K562 (cell line): ENCODE results near the gene KIF17. TPM values are rescaled to one million over a fixed set of nuclear protein-coding genes. Genes with fewer than 3 reads are reported as not detected.

Source experiments
- ATAC-seq: fragments of 200-7000 bp; cut with Tn5 transposase; 3 replicates; pipeline ENCODE4 v1.9.1; 2020; ENCODE audit warnings: moderate library complexity
- BruUV-seq: library from RNA; stranded (reverse); fragments of 400-500 nt; replicated peaks from 2 replicates; lab custom pipeline; 2021; lab: Mats Ljungman, UMichigan
- CTCF ChIA-PET: fragments of 300-600 bp; formaldehyde crosslinking; extraction: SDS; loops from one replicate; lab custom pipeline; 2021; ENCODE audit warnings: low intra/inter-chr PET ratio; lab: Yijun Ruan, JAX
- POLR2A ChIA-PET: fragments of 300-600, 350-650 bp; sonication (Branson Sonifier 250); formaldehyde crosslinking; extraction: SDS; loops from one replicate; lab custom pipeline; 2021; ENCODE audit warnings: antibody characterized with exemption, inconsistent platforms; lab: Yijun Ruan, JAX
- DNase-seq, 4 experiments: peaks; one replicate each; pipeline versions ENCODE4 v3.0.0 to v3.0.0-alpha.2; 2011 to 2018; ENCODE audit warnings: low spot score in 3 of 4, mixed read lengths in 3 of 4; ENCODE audit errors: extremely low read depth in 1 of 4
- FAIRE-seq: peaks from 2 replicates; lab custom pipeline; 2011; peaks lifted over from hg19 to GRCh38; lab: Jason Lieb, UNC
- H2AFZ ChIP-seq: 2 replicates; pipeline ENCODE4 v1.6.0; 2011; ENCODE audit warnings: low read depth, low read length, control low read depth, inconsistent platforms
- H3K27ac ChIP-seq: fragments of 200-600 bp; 3 replicates; pipeline ENCODE4 v1.8.0; 2011; ENCODE audit warnings: low read depth, mild to moderate bottlenecking, control low read depth, inconsistent platforms, low read length, moderate library complexity, mixed read lengths; ENCODE audit errors: extremely low read depth
- H3K27me3 ChIP-seq, 2 experiments: fragments of 300-600 bp in 1 of 2; 2 replicates in 1 of 2; 3 replicates in 1 of 2; pipeline versions ENCODE4 v1.6.0 to v1.8.0; 2011; ENCODE audit warnings: inconsistent platforms in 2 of 2, low read length in 2 of 2, mild to moderate bottlenecking in 1 of 2, mixed read lengths in 1 of 2, moderate library complexity in 1 of 2; ENCODE audit not compliant: control insufficient read depth in 2 of 2, insufficient read depth in 2 of 2
- H3K36me3 ChIP-seq: fragments of 300-600 bp; 3 replicates; pipeline ENCODE4 v1.8.0; 2011; ENCODE audit warnings: mild to moderate bottlenecking, low read length, inconsistent platforms; ENCODE audit not compliant: control insufficient read depth, insufficient read depth
- H3K4me1 ChIP-seq, 2 experiments: fragments of 200-600 bp in 1 of 2; replicated peaks in 1 of 2; 2 replicates in 1 of 2; 3 replicates in 1 of 2; pipeline versions ENCODE4 v1.5.1 to v1.8.0; 2011; ENCODE audit warnings: inconsistent platforms in 2 of 2, low read length in 2 of 2, mild to moderate bottlenecking in 1 of 2, mixed read lengths in 1 of 2, moderate library complexity in 1 of 2; ENCODE audit not compliant: control insufficient read depth in 2 of 2, insufficient read depth in 2 of 2
- H3K4me2 ChIP-seq: 2 replicates; pipeline ENCODE4 v1.6.1; 2011; ENCODE audit warnings: low read length, control low read depth, inconsistent platforms, mixed read lengths; ENCODE audit not compliant: insufficient read depth
- H3K4me3 ChIP-seq: fragments of 200-600 bp; sonication (generic), shearing (Covaris generic); 2 replicates; pipeline ENCODE4 v1.5.1; 2016; ENCODE audit warnings: control low read depth, inconsistent platforms
- H3K79me2 ChIP-seq: fragments of 200-600 bp; 3 replicates; pipeline ENCODE4 v1.8.0; 2011; ENCODE audit warnings: low read length, inconsistent platforms; ENCODE audit not compliant: control insufficient read depth, insufficient read depth
- H3K9ac ChIP-seq, 2 experiments: 2 replicates each; pipeline versions ENCODE4 v1.6.0 to v1.6.1; 2011; ENCODE audit warnings: low read depth in 2 of 2, low read length in 2 of 2, control low read depth in 1 of 2, inconsistent platforms in 1 of 2, mild to moderate bottlenecking in 1 of 2, mixed read lengths in 1 of 2; ENCODE audit not compliant: insufficient read depth in 1 of 2
- H3K9me1 ChIP-seq: one replicate; pipeline ENCODE4 v1.6.0; 2011; ENCODE audit warnings: inconsistent platforms, mild to moderate bottlenecking, low read length, moderate library complexity; ENCODE audit not compliant: control insufficient read depth, insufficient read depth
- H3K9me3 ChIP-seq: replicated peaks from 2 replicates; pipeline ENCODE4 v1.5.1; 2011; ENCODE audit warnings: low read depth, low read length, inconsistent platforms; ENCODE audit not compliant: control insufficient read depth, insufficient read depth
- H4K20me1 ChIP-seq: replicated peaks from 2 replicates; pipeline ENCODE4 v1.6.1; 2011; ENCODE audit warnings: low read length, inconsistent platforms, mixed read lengths; ENCODE audit not compliant: control insufficient read depth, insufficient read depth
- BCL6 ChIP-seq: fragments of 250-450 bp; sonication (Bioruptor Pico); IDR thresholded peaks from 2 replicates; pipeline ENCODE4 v1.4.0; 2020
- BCOR ChIP-seq: fragments of 450-650 bp; IDR thresholded peaks from 2 replicates; pipeline ENCODE4 v1.6.1; 2016
- C11orf30 ChIP-seq: fragments of 450-650 bp; IDR thresholded peaks from 2 replicates; pipeline ENCODE4 v1.6.1; 2016; ENCODE audit warnings: low read depth, mild to moderate bottlenecking
- FOXK2 ChIP-seq, 2 experiments: fragments of 450-650 bp; IDR thresholded peaks in 1 of 2; conservative IDR thresholded peaks in 1 of 2; 2 replicates each; pipeline ENCODE4 v1.6.1; 2016; ENCODE audit warnings: low read depth in 2 of 2, mild to moderate bottlenecking in 1 of 2
- KAT7 ChIP-seq: sonication (generic); formaldehyde crosslinking; IDR thresholded peaks from 2 replicates; pipeline ENCODE4 v1.8.0; 2022; ENCODE audit warnings: missing genetic modification reagents, mild to moderate bottlenecking, borderline replicate concordance
- MAFF ChIP-seq: IDR thresholded peaks from 2 replicates; pipeline ENCODE4 v1.6.1; 2012; ENCODE audit warnings: low read length, improper control_type of control experiment
- SMARCE1 ChIP-seq: fragments of 450-650 bp; IDR thresholded peaks from 2 replicates; pipeline ENCODE4 v1.7.1; 2016; ENCODE audit warnings: mild to moderate bottlenecking
- SREBF2 ChIP-seq: sonication (generic); formaldehyde crosslinking; IDR thresholded peaks from 2 replicates; pipeline ENCODE4 v1.4.0; 2020; ENCODE audit warnings: mild to moderate bottlenecking, missing genetic modification reagents
- SRSF3 ChIP-seq: fragments of 200-400 bp; formaldehyde crosslinking; IDR thresholded peaks from 2 replicates; pipeline ENCODE4 v1.6.1; 2016; ENCODE audit warnings: mild to moderate bottlenecking, low read length, moderate library complexity; ENCODE audit not compliant: insufficient read depth
- TBP ChIP-seq: optimal IDR thresholded peaks from 2 replicates; pipeline ENCODE3; 2011; ENCODE audit warnings: low read depth, low read length, improper control_type of control experiment
- ZBTB1 ChIP-seq: sonication (generic); formaldehyde crosslinking; IDR thresholded peaks from 2 replicates; pipeline ENCODE4 v1.8.1; 2023; ENCODE audit warnings: missing genetic modification reagents, low read depth, mild to moderate bottlenecking, borderline replicate concordance
- ZBTB7A ChIP-seq: IDR thresholded peaks from 2 replicates; pipeline ENCODE4 v1.6.1; 2011; ENCODE audit warnings: low read depth, mild to moderate bottlenecking, low read length, moderate library complexity, borderline replicate concordance; ENCODE audit not compliant: control insufficient read depth
- ZNF79 ChIP-seq: fragments of 250-450 bp; sonication (Bioruptor Pico); IDR thresholded peaks from 2 replicates; pipeline ENCODE4 v1.4.0; 2020; ENCODE audit warnings: low read depth, mild to moderate bottlenecking, moderate library complexity
- WGBS: fragments of 100-300 bp; shearing (Covaris generic); methylation state at CpG from one replicate; pipeline ENCODE4 v1.1.6; 2016; ENCODE audit warnings: low coverage, mixed read lengths; ENCODE audit not compliant: insufficient coverage; ENCODE audit errors: missing lambda C conversion rate; 5-methylcytosine and 5-hydroxymethylcytosine counted together
- in situ Hi-C: fragments of 300-500 bp; cut with MboI; formaldehyde crosslinking; loops from 4 replicates; pipeline ENCODE4 v1.15.0; 2018; ENCODE audit warnings: inconsistent platforms, mixed read lengths
- intact Hi-C: fragments of 100-400 bp; cut with micrococcal nuclease; formaldehyde crosslinking; loops from 2 replicates; pipeline ENCODE4 v1.14.2; 2022
- polyA plus RNA-seq, 8 experiments: library from polyadenylated mRNA; depleted of rRNA in 4 of 8; stranded (reverse) in 5 of 8; unstranded in 3 of 8; fragments of >200 nt; fragmentation: Nextera tagmentation in 2 of 8; fragmentation: Illumina TruSeq in 1 of 8; extraction: Ambion mirVana in 2 of 8; extraction: Trizol in 1 of 8; gene quantifications; 2 replicates each; pipeline versions ENCODE4 v1.2.1 to v1.2.3, GENCODE V29; 2011 to 2014; ENCODE audit warnings: inconsistent platforms in 1 of 8, missing spikeins in 1 of 8
- total RNA-seq, 7 experiments: library from RNA; depleted of rRNA in 6 of 7; stranded (reverse); fragments of >200 nt in 6 of 7; fragmentation: Illumina TruSeq in 2 of 7; extraction: Trizol in 2 of 7; gene quantifications; 2 replicates each; pipeline versions ENCODE4 v1.2.1 to v1.2.3, GENCODE V29; 2011 to 2021; ENCODE audit warnings: low replicate concordance in 1 of 7
- TF ChIP-seq, protein P1 (sequence below): fragments of 450-650 bp; conservative IDR thresholded peaks from 2 replicates; pipeline ENCODE4 v1.6.1; 2016; ENCODE audit warnings: missing genetic modification characterization, low read depth, mild to moderate bottlenecking, control low read depth, missing compliant biosample characterization
- TF ChIP-seq, protein P2 (sequence below): fragments of 250-450 bp; sonication (Bioruptor Pico); IDR thresholded peaks from 2 replicates; pipeline ENCODE4 v1.4.0; 2020; ENCODE audit warnings: borderline replicate concordance
- TF ChIP-seq, protein P3 (sequence below): IDR thresholded peaks from 3 replicates; pipeline ENCODE4 v1.6.1; 2011; ENCODE audit warnings: borderline replicate concordance, mild to moderate bottlenecking; ENCODE audit not compliant: insufficient read length, insufficient read depth
- TF ChIP-seq, protein P4 (sequence below): fragments of 250-450 bp; sonication (Bioruptor Pico); IDR thresholded peaks from 2 replicates; pipeline ENCODE4 v1.5.0; 2020; ENCODE audit warnings: mild to moderate bottlenecking

Gene KIF17
- total and polyA plus RNA-seq, 9 of the 15 experiments (the other 6 are each of a cell fraction or from before 2014, with no cell fraction given): 0.04 to 0.47 (median 0.18) TPM; not detected in 5

DNA sequence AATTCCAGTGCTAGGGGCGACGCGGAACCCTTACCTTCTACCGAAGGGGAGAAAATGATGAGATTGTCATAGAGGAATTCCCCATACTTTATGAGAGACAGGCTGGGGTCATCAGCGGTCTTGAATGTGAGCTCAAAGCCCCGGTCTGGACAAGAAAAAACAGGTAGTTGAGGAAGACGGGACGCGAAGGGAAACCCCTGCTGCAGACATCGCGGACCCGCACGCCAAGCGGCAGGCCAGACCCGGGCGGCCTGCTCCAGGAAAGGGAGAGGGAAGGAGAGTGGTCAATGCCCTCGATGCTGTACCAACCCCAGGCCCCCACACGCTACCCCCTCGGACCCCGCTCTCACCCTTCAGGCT, 57.0 kb downstream of the KIF17 start:
- Histone ChIP-seq H3K4me1 (peaks cover 15 to 26% of the 10 kb centered on the region in 2 experiments; a peak in 3 of 5 replicates), H3K27ac (peak overlapping the region; percentile 53), H3K36me3 (peaks cover 44% of the 10 kb centered on the region), H2AFZ (peak overlapping the region; percentile 89), H4K20me1 (peaks cover 5% of the 10 kb centered on the region), H3K27me3 (no peaks in the 10 kb centered on the region), H3K9me3 (no peaks in the 10 kb centered on the region), H3K9me1 (no peaks in the 10 kb centered on the region), H3K4me2 (peak overlapping the region; percentile 96), H3K79me2 (peaks cover 53% of the 10 kb centered on the region), H3K4me3 (peak overlapping the region; percentile 84), H3K9ac (peak overlapping the region; percentile 82 to 93)
- in situ Hi-C loops: no loop called here
- WGBS: 2% methylated on average over 18 of the region's 20 CpGs
- TSS peak; percentile 60 for BruUV-seq
- CTCF ChIA-PET: no interaction called here
- FAIRE-seq: no peak
- DNase-seq: peak in 1 of 4 experiments; percentile 25
- ATAC-seq: no peak
- POLR2A ChIA-PET: interaction anchor here (0.9 to 2.5 kb wide), 5 partner anchors 11 to 126 kb away, joined by 4 to 29 read pairs (median 5); partner anchors contain the start of gene HP1BP3
- intact Hi-C loops: no loop called here
- TF ChIP-seq SRSF3 (0 out of 2 replicates have a peak, but pooled peaks have one; percentile 70), TBP (no peak), KAT7 (CRISPR knock-in tag) (0 out of 2 replicates have a peak, but pooled peaks have one; percentile 9), ZBTB7A (0 out of 2 replicates have a peak, but pooled peaks have one; percentile 12), SMARCE1 (0 out of 2 replicates have a peak, but pooled peaks have one; percentile 17), SREBF2 (CRISPR knock-in tag) (no peak), BCL6 (CRISPR knock-in tag) (no peak), FOXK2 (conservative IDR thresholded peaks at IDR 0.05 in 1 of 2, IDR thresholded peaks at IDR 0.05 in 1 of 2; ENCODE audit: low read depth in 2 of 2) (no peak), MAFF (no peak), ZBTB1 (CRISPR knock-in tag) (0 out of 2 replicates have a peak, but pooled peaks have one; percentile 13), ZNF79 (CRISPR knock-in tag) (no peak), BCOR (no peak), C11orf30 (no peak)
- TF ChIP-seq, protein P1, sequence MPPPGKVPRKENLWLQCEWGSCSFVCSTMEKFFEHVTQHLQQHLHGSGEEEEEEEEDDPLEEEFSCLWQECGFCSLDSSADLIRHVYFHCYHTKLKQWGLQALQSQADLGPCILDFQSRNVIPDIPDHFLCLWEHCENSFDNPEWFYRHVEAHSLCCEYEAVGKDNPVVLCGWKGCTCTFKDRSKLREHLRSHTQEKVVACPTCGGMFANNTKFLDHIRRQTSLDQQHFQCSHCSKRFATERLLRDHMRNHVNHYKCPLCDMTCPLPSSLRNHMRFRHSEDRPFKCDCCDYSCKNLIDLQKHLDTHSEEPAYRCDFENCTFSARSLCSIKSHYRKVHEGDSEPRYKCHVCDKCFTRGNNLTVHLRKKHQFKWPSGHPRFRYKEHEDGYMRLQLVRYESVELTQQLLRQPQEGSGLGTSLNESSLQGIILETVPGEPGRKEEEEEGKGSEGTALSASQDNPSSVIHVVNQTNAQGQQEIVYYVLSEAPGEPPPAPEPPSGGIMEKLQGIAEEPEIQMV (tag): 0 out of 2 replicates have a peak, but pooled peaks have one; percentile 19
- TF ChIP-seq, protein P2, sequence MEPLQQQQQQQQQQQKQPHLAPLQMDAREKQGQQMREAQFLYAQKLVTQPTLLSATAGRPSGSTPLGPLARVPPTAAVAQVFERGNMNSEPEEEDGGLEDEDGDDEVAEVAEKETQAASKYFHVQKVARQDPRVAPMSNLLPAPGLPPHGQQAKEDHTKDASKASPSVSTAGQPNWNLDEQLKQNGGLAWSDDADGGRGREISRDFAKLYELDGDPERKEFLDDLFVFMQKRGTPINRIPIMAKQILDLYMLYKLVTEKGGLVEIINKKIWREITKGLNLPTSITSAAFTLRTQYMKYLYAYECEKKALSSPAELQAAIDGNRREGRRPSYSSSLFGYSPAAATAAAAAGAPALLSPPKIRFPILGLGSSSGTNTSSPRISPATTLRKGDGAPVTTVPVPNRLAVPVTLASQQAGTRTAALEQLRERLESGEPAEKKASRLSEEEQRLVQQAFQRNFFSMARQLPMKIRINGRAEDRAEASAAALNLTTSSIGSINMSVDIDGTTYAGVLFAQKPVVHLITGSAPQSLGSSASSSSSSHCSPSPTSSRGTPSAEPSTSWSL (CRISPR knock-in tag): 0 out of 2 replicates have a peak, but pooled peaks have one; percentile 28
- TF ChIP-seq, protein P3, sequence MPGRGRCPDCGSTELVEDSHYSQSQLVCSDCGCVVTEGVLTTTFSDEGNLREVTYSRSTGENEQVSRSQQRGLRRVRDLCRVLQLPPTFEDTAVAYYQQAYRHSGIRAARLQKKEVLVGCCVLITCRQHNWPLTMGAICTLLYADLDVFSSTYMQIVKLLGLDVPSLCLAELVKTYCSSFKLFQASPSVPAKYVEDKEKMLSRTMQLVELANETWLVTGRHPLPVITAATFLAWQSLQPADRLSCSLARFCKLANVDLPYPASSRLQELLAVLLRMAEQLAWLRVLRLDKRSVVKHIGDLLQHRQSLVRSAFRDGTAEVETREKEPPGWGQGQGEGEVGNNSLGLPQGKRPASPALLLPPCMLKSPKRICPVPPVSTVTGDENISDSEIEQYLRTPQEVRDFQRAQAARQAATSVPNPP: no peak
- TF ChIP-seq, protein P4, sequence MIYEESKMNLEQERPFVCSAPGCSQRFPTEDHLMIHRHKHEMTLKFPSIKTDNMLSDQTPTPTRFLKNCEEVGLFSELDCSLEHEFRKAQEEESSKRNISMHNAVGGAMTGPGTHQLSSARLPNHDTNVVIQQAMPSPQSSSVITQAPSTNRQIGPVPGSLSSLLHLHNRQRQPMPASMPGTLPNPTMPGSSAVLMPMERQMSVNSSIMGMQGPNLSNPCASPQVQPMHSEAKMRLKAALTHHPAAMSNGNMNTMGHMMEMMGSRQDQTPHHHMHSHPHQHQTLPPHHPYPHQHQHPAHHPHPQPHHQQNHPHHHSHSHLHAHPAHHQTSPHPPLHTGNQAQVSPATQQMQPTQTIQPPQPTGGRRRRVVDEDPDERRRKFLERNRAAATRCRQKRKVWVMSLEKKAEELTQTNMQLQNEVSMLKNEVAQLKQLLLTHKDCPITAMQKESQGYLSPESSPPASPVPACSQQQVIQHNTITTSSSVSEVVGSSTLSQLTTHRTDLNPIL: 0 out of 2 replicates have a peak, but pooled peaks have one; percentile 42
